ENCODE results near the gene ZNF587B.
"Not testable (repeated sequence)": the region's sequence is repeated elsewhere in the genome, so short reads cannot be mapped to it uniquely, and the experiment has no call there.

Gene ZNF587B

GRCh38 chr19:57867868-57868492 lies 37.9 kb downstream of the ZNF587B start:
- no peak for TF ChIP-seq CTCF (IDR thresholded peaks at IDR 0.05; ENCODE audit: control extremely low read depth, extremely low read depth, low read depth, missing control alignments)
- CTCF ChIA-PET: interaction anchor here (1.2 kb wide), 1 partner anchor 20 kb away, joined by 3 read pairs; the partner anchor contains the start of gene ZNF814
- POLR2A ChIA-PET: no interaction called here
- DNase-seq (ENCODE audit: extremely low spot score): no peak

GRCh38 chr19:57869655-57870054 lies 39.6 kb downstream of the ZNF587B start:
- POLR2A ChIA-PET: interaction anchor here (0.7 kb wide), 1 partner anchor 369 kb away, joined by 5 read pairs; no protein-coding TSS in a partner anchor
- CTCF ChIA-PET; DNase-seq (ENCODE audit: extremely low spot score): not testable (repeated sequence)

GRCh38 chr19:57870225-57870624 lies 40.1 kb downstream of the ZNF587B start:
- ChIA-PET CTCF (no interaction called here), POLR2A (interaction anchor here (0.7 kb wide), 1 partner anchor 369 kb away, joined by 5 read pairs; no protein-coding TSS in a partner anchor)
- no peak for TF ChIP-seq CTCF (IDR thresholded peaks at IDR 0.05; ENCODE audit: control extremely low read depth, extremely low read depth, low read depth, missing control alignments)
- DNase-seq (ENCODE audit: extremely low spot score): no peak

GRCh38 chr19:57872450-57872849 lies 42.4 kb downstream of the ZNF587B start:
- no peak for TF ChIP-seq CTCF (IDR thresholded peaks at IDR 0.05; ENCODE audit: control extremely low read depth, extremely low read depth, low read depth, missing control alignments)
- CTCF ChIA-PET: interaction anchor here (0.8 to 1.1 kb wide), 2 partner anchors 16 kb away, joined by 3 to 4 read pairs; no protein-coding TSS in a partner anchor
- POLR2A ChIA-PET: no interaction called here
- no peak for DNase-seq (ENCODE audit: extremely low spot score)

- CTCF ChIA-PET; POLR2A ChIA-PET; DNase-seq (ENCODE audit: extremely low spot score): not testable (repeated sequence)
Observed at GRCh38 chr19:57873883-57874799, 44.0 kb downstream of the ZNF587B start.

- no peak for TF ChIP-seq CTCF (IDR thresholded peaks at IDR 0.05; ENCODE audit: control extremely low read depth, extremely low read depth, low read depth, missing control alignments)
- POLR2A ChIA-PET: no interaction called here
- DNase-seq (ENCODE audit: extremely low spot score): no peak
- CTCF ChIA-PET: no interaction called here
Observed at GRCh38 chr19:57886046-57886445, 55.9 kb downstream of the ZNF587B start.

GRCh38 chr19:57887195-57887941 lies 57.3 kb downstream of the ZNF587B start:
- POLR2A ChIA-PET: no interaction called here
- CTCF ChIA-PET: interaction anchor here (0.8 to 2.2 kb wide), 5 partner anchors 12 to 40 kb away, joined by 3 to 8 read pairs (median 3); no protein-coding TSS in a partner anchor
- no peak for TF ChIP-seq CTCF (IDR thresholded peaks at IDR 0.05; ENCODE audit: control extremely low read depth, extremely low read depth, low read depth, missing control alignments)
- DNase-seq (ENCODE audit: extremely low spot score): no peak
